IMR-90 (cell line): ENCODE results near the gene CUX1. TPM values are rescaled to one million over a fixed set of nuclear protein-coding genes. Genes with fewer than 3 reads are reported as not detected.
A peak's percentile ranks its signal among the peaks of the same experiment; 100 is the strongest.

Experiments
- ATAC-seq: fragments of 200-7000 bp; cut with Tn5 transposase; 2 replicates; pipeline ENCODE4 v1.9.1; 2020; ENCODE audit warnings: low read depth, mild to moderate bottlenecking, moderate library complexity
- BruUV-seq: library from RNA; stranded (reverse); fragments of 400-500 nt; replicated peaks from 2 replicates; lab custom pipeline; 2021; lab: Mats Ljungman, UMichigan
- CTCF ChIA-PET: fragments of 300-600 bp; formaldehyde crosslinking; extraction: SDS; loops from one replicate; lab custom pipeline; 2021; ENCODE audit warnings: antibody characterized with exemption; lab: Yijun Ruan, JAX
- POLR2A ChIA-PET: fragments of 300-600 bp; sonication (Branson Sonifier 250); formaldehyde crosslinking; loops from one replicate; lab custom pipeline; 2022; ENCODE audit warnings: antibody characterized with exemption; ENCODE audit not compliant: unreplicated experiment; lab: Charles Lee
- DNase-seq: peaks from one replicate; pipeline ENCODE4 v3.0.0; 2013
- H2AFZ ChIP-seq: replicated peaks from 2 replicates; pipeline ENCODE3; 2013; ENCODE audit warnings: low read length, mild to moderate bottlenecking; ENCODE audit not compliant: poor library complexity
- H2AK5ac ChIP-seq: 2 replicates; pipeline ENCODE4 v1.6.1; 2013; ENCODE audit warnings: low read depth, low read length, inconsistent platforms
- H2AK9ac ChIP-seq: replicated peaks from 2 replicates; pipeline ENCODE3; 2013; ENCODE audit warnings: mild to moderate bottlenecking, low read depth, low read length, moderate library complexity; ENCODE audit not compliant: poor library complexity
- H2BK120ac ChIP-seq: 2 replicates; pipeline ENCODE4 v1.6.1; 2013; ENCODE audit warnings: low read depth, low read length, inconsistent platforms
- H2BK15ac ChIP-seq: 3 replicates; pipeline ENCODE4 v1.6.1; 2013; ENCODE audit warnings: low read depth, low read length, inconsistent platforms
- H2BK20ac ChIP-seq: 2 replicates; pipeline ENCODE4 v1.6.1; 2013; ENCODE audit warnings: low read depth, mild to moderate bottlenecking, inconsistent platforms, low read length, moderate library complexity
- H2BK5ac ChIP-seq: 2 replicates; pipeline ENCODE4 v1.6.1; 2013; ENCODE audit warnings: mild to moderate bottlenecking, low read depth, low read length, inconsistent platforms; ENCODE audit not compliant: poor library complexity, severe bottlenecking
- H3K14ac ChIP-seq: replicated peaks from 2 replicates; pipeline ENCODE4 v1.6.1; 2013; ENCODE audit warnings: low read depth, low read length, inconsistent platforms
- H3K18ac ChIP-seq: 2 replicates; pipeline ENCODE4 v1.6.1; 2013; ENCODE audit warnings: low read depth, low read length, control low read depth
- H3K23ac ChIP-seq: 2 replicates; pipeline ENCODE4 v1.6.1; 2013; ENCODE audit warnings: low read depth, low read length, inconsistent platforms
- H3K27ac ChIP-seq: 2 replicates; pipeline ENCODE4 v1.5.1; 2013; ENCODE audit warnings: mild to moderate bottlenecking, control low read depth, low read length; ENCODE audit not compliant: insufficient read depth
- H3K27me3 ChIP-seq: 2 replicates; pipeline ENCODE4 v1.6.1; 2013; ENCODE audit warnings: low read length; ENCODE audit not compliant: control insufficient read depth, insufficient read depth
- H3K36me3 ChIP-seq: 2 replicates; pipeline ENCODE4 v1.6.1; 2013; ENCODE audit warnings: low read length, mixed read lengths; ENCODE audit not compliant: control insufficient read depth, insufficient read depth
- H3K4ac ChIP-seq: 2 replicates; pipeline ENCODE4 v1.6.1; 2013; ENCODE audit warnings: low read depth, low read length, inconsistent platforms
- H3K4me1 ChIP-seq: 2 replicates; pipeline ENCODE4 v1.6.1; 2013; ENCODE audit warnings: low read length, mixed read lengths; ENCODE audit not compliant: control insufficient read depth, insufficient read depth
- H3K4me2 ChIP-seq: 2 replicates; pipeline ENCODE4 v1.6.1; 2013; ENCODE audit warnings: low read depth, mild to moderate bottlenecking, control low read depth, low read length, moderate library complexity
- H3K4me3 ChIP-seq: 2 replicates; pipeline ENCODE4 v1.5.1; 2013; ENCODE audit warnings: low read depth, mild to moderate bottlenecking, control low read depth, low read length, moderate library complexity; ENCODE audit not compliant: insufficient read depth
- H3K56ac ChIP-seq: 2 replicates; pipeline ENCODE4 v1.6.1; 2013; ENCODE audit warnings: low read length, inconsistent platforms; ENCODE audit not compliant: insufficient read depth; ENCODE audit errors: extremely low read depth
- H3K79me1 ChIP-seq, 2 experiments: 2 replicates each; pipeline ENCODE4 v1.6.1; 2013; ENCODE audit warnings: low read length in 2 of 2, inconsistent platforms in 1 of 2, low read depth in 1 of 2
- H3K9ac ChIP-seq: 2 replicates; pipeline ENCODE4 v1.6.1; 2013; ENCODE audit warnings: low read depth, low read length, control low read depth
- H3K9me1 ChIP-seq: 2 replicates; pipeline ENCODE4 v1.6.1; 2013; ENCODE audit warnings: low read length, inconsistent platforms; ENCODE audit not compliant: insufficient read depth
- H3K9me3 ChIP-seq: 2 replicates; pipeline ENCODE4 v1.6.1; 2013; ENCODE audit warnings: low read length; ENCODE audit not compliant: control insufficient read depth, insufficient read depth
- H4K20me1 ChIP-seq: 2 replicates; pipeline ENCODE4 v1.6.1; 2013; ENCODE audit warnings: low read length, inconsistent platforms; ENCODE audit not compliant: insufficient read depth
- H4K5ac ChIP-seq: 2 replicates; pipeline ENCODE4 v1.6.1; 2013; ENCODE audit warnings: mild to moderate bottlenecking, low read depth, low read length, control low read depth
- H4K8ac ChIP-seq, 2 experiments: 2 replicates each; pipeline ENCODE4 v1.6.1; 2013; ENCODE audit warnings: low read depth in 2 of 2, low read length in 2 of 2, control low read depth in 1 of 2, inconsistent platforms in 1 of 2
- H4K91ac ChIP-seq: 2 replicates; pipeline ENCODE4 v1.6.1; 2013; ENCODE audit warnings: low read depth, low read length, inconsistent platforms; ENCODE audit not compliant: insufficient read depth
- BHLHE40 ChIP-seq: fragments of 150-350 bp; IDR thresholded peaks from 2 replicates; pipeline ENCODE4 v1.6.1; 2016; ENCODE audit warnings: mild to moderate bottlenecking, low read depth, low read length
- CHD1 ChIP-seq: IDR thresholded peaks from 2 replicates; pipeline ENCODE4 v1.6.1; 2012; ENCODE audit warnings: low read depth, low read length, improper control_type of control experiment
- ELK1 ChIP-seq: fragments of 150-350 bp; IDR thresholded peaks from 2 replicates; pipeline ENCODE4 v1.6.1; 2016; ENCODE audit warnings: low read depth, mild to moderate bottlenecking, low read length, moderate library complexity, borderline replicate concordance
- MAFK ChIP-seq: IDR thresholded peaks from 2 replicates; pipeline ENCODE4 v1.6.1; 2012; ENCODE audit warnings: low read depth, low read length, improper control_type of control experiment
- MAZ ChIP-seq: IDR thresholded peaks from 2 replicates; pipeline ENCODE4 v1.6.1; 2012; ENCODE audit warnings: low read depth, mild to moderate bottlenecking, low read length, improper control_type of control experiment, moderate library complexity, borderline replicate concordance
- RCOR1 ChIP-seq: IDR thresholded peaks from 2 replicates; pipeline ENCODE4 v1.6.1; 2012; ENCODE audit warnings: mild to moderate bottlenecking, low read length, improper control_type of control experiment; ENCODE audit not compliant: insufficient replicate concordance
- SMC3 ChIP-seq: fragments of 150-350 bp; IDR thresholded peaks from 2 replicates; pipeline ENCODE4 v1.6.1; 2016; ENCODE audit warnings: low read depth, mild to moderate bottlenecking, antibody characterized with exemption, low read length, moderate library complexity
- WGBS, 2 experiments: methylation state at CpG; one replicate each; pipeline versions ENCODE4 v1.1.5 to v1.1.7; 2013; ENCODE audit warnings: missing lambda C conversion rate in 2 of 2; ENCODE audit not compliant: insufficient read length in 1 of 2; ENCODE audit errors: extremely low coverage in 2 of 2; 5-methylcytosine and 5-hydroxymethylcytosine counted together
- dilution Hi-C: fragments of 300-500 bp; cut with HindIII; formaldehyde crosslinking; loops from one replicate; pipeline ENCODE4 v1.14.3; 2018; ENCODE audit warnings: low sequenced_read_pairs; ENCODE audit not compliant: unreplicated experiment
- in situ Hi-C: fragments of 300-500 bp; cut with MboI; formaldehyde crosslinking; loops from 3 replicates; pipeline ENCODE4 v1.14.3; 2019; ENCODE audit warnings: low sequenced_read_pairs, inconsistent platforms, mixed read lengths
- intact Hi-C: fragments of 100-400 bp; cut with micrococcal nuclease; formaldehyde crosslinking; loops from 2 replicates; pipeline ENCODE4 v1.10.0; 2022
- polyA plus RNA-seq, 3 experiments: library from polyadenylated mRNA; depleted of rRNA; stranded (reverse); fragments of >200 nt; gene quantifications; 2 replicates each; pipeline ENCODE4 v1.2.3, GENCODE V29; 2012; ENCODE audit warnings: low replicate concordance in 1 of 3
- total RNA-seq: library from RNA; depleted of rRNA; stranded (reverse); fragments of >200 nt; gene quantifications from 2 replicates; pipeline ENCODE4 v1.2.3, GENCODE V29; 2012

The CUX1 gene
- total and polyA plus RNA-seq, 2 of the 4 experiments (the other 2 are of a cell fraction), result 19.7 to 46.4 TPM

- TF ChIP-seq MAZ, result no peak
Observed at GRCh38 chr7:101868191-101868950, 50.9 kb downstream of the CUX1 start (continued).

DNA sequence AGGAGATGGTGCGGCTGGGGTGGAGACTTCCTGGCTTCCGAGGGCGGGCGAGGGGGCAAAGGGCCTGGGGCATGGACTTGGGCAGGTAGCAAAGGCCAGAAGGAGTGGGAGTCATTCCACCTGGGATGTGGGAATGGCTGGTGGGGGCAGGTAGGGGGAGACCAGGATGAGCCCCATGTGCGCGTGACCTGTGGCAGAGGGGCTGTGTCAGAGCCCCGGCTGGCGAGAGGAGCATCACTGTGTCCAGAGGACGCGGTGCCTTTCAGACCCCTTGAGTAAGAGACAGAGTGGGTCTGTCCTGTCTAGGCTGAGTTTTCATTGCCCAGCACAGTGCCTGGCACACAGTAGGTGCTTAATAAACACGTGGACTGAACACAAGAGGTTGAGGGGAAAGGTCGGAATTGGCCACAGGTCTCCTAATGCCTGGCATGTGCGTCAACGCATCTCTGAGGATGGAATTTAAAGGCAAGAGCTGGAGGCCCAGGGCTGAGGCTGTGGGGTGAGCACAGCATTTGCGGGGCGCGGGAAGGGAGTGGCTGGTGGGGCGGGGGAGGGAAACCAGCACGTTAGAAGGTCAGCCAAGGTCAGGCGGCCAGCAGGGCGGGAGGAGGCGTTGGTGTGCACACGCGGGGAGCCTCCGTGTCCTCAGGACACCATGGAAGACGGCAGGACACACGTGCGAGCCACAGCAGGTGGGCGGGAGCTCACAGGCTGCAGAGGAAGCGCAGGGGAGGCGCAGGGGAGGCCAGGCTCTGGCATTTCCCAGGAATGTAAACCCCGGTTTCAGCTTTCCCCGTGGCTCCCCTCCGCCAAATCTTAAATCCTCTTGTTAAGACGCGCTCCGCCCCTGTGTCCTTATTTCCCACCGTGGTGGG is 51.8 kb downstream of the CUX1 start:
- BruUV-seq, result no TSS peak

More for the DNA sequence above, 51.8 kb downstream of the CUX1 start:
- Histone ChIP-seq H2AFZ (peak overlapping the region; percentile 51), H3K4me1 (peaks cover 28% of the 10 kb centered on the region), H4K91ac (0 out of 2 replicates have a peak overlapping the region, but pooled peaks have one; percentile 18), H2BK15ac (no peak overlapping the region), H4K5ac (no peak overlapping the region), H4K8ac (peak overlapping the region in 1 of 2 experiments; percentile 74; a peak in 1 of 4 replicates), H3K9me1 (peaks cover 28% of the 10 kb centered on the region), H3K9ac (no peak overlapping the region), H3K4me2 (no peak overlapping the region), H2BK20ac (no peak overlapping the region), H3K9me3 (no peaks in the 10 kb centered on the region), H3K14ac (peak overlapping the region; percentile 43; the same call in 1 of the 2 replicates), H4K20me1 (peaks cover 62% of the 10 kb centered on the region), H3K23ac (no peak overlapping the region; the same call in 1 of the 2 replicates), H3K18ac (no peak overlapping the region; the same call in 1 of the 2 replicates), H2BK5ac (peak overlapping the region; percentile 2), H3K36me3 (no peaks in the 10 kb centered on the region), H3K4me3 (no peak overlapping the region), H3K79me1 (peaks cover 35 to 84% of the 10 kb centered on the region in 2 experiments), H3K56ac (no peak overlapping the region), H3K27ac (no peak overlapping the region), H2BK120ac (no peak overlapping the region; the same call in 1 of the 2 replicates), H2AK5ac (peak overlapping the region; percentile 64), H3K27me3 (no peaks in the 10 kb centered on the region), H2AK9ac (peak overlapping the region; percentile 68), H3K4ac (peak overlapping the region; percentile 21; the same call in 1 of the 2 replicates)
- WGBS, 2 experiments, result 81% methylated on average over 32 of the region's 38 CpGs; no CpG with 5 or more reads in 1 of the 2 experiments
- dilution Hi-C loops (no loop called here), in situ Hi-C loops (no loop called here), intact Hi-C loops (no loop called here)
- no peak for ATAC-seq
- no peak for TF ChIP-seq MAZ
- no peak for TF ChIP-seq ELK1
- TF ChIP-seq SMC3, result no peak
- TF ChIP-seq BHLHE40, result no peak
- TF ChIP-seq RCOR1, result no peak
- no peak for TF ChIP-seq MAFK
- no peak for TF ChIP-seq CHD1
- POLR2A ChIA-PET, result no interaction called here
- DNase-seq, result no peak
- CTCF ChIA-PET, result no interaction called here
